H1 (cell line): ENCODE results near the gene TOB1. TPM values are rescaled to one million over a fixed set of nuclear protein-coding genes. Genes with fewer than 3 reads are reported as not detected.

ENCODE experiments used
- CTCF ChIA-PET: fragments of 300-600 bp; sonication (Branson Sonifier 250); formaldehyde crosslinking; loops from one replicate; lab custom pipeline; 2021; ENCODE audit not compliant: partially characterized antibody; lab: Charles Lee
- POLR2A ChIA-PET: fragments of 300-600 bp; sonication (Branson Sonifier 250); formaldehyde crosslinking; loops from one replicate; lab custom pipeline; 2021; ENCODE audit warnings: inconsistent platforms; ENCODE audit not compliant: partially characterized antibody; lab: Charles Lee
- DNase-seq, 2 experiments: peaks; one replicate each; pipeline versions ENCODE4 v3.0.0 to v3.0.0-alpha.2; 2010 to 2022; ENCODE audit warnings: low spot score in 2 of 2, low read depth in 1 of 2, mixed read lengths in 1 of 2
- FAIRE-seq: peaks from 2 replicates; lab custom pipeline; 2011; peaks lifted over from hg19 to GRCh38; lab: Jason Lieb, UNC
- H2AFZ ChIP-seq: 2 replicates; pipeline ENCODE4 v1.8.1; 2012; ENCODE audit warnings: low read length, inconsistent platforms
- H2AK5ac ChIP-seq: 2 replicates; pipeline ENCODE4 v1.6.1; 2013; ENCODE audit warnings: low read depth, low read length
- H2BK120ac ChIP-seq: replicated peaks from 2 replicates; pipeline ENCODE3; 2013; ENCODE audit warnings: low read depth, low read length, inconsistent platforms
- H2BK12ac ChIP-seq: 2 replicates; pipeline ENCODE4 v1.6.1; 2013; ENCODE audit warnings: low read depth, low read length
- H2BK15ac ChIP-seq: 2 replicates; pipeline ENCODE4 v1.6.1; 2013; ENCODE audit warnings: low read length
- H2BK20ac ChIP-seq: 2 replicates; pipeline ENCODE4 v1.6.1; 2013; ENCODE audit warnings: low read length
- H2BK5ac ChIP-seq: 2 replicates; pipeline ENCODE4 v1.6.1; 2013; ENCODE audit warnings: low read depth, low read length
- H3K14ac ChIP-seq: 2 replicates; pipeline ENCODE4 v1.6.1; 2013; ENCODE audit warnings: inconsistent platforms; ENCODE audit not compliant: insufficient read length
- H3K18ac ChIP-seq: 2 replicates; pipeline ENCODE4 v1.6.1; 2013; ENCODE audit warnings: low read length; ENCODE audit errors: extremely low read depth
- H3K23ac ChIP-seq: 2 replicates; pipeline ENCODE4 v1.6.1; 2013; ENCODE audit warnings: inconsistent platforms; ENCODE audit not compliant: insufficient read length
- H3K23me2 ChIP-seq: 2 replicates; pipeline ENCODE4 v1.6.1; 2013; ENCODE audit warnings: low read depth, low read length
- H3K27ac ChIP-seq: 2 replicates; pipeline ENCODE4 v1.6.1; 2011; ENCODE audit warnings: low read depth, low read length, inconsistent platforms
- H3K27me3 ChIP-seq, 4 experiments: replicated peaks in 1 of 4; 1 replicate in 1 of 4; 2 replicates in 3 of 4; pipeline versions ENCODE4 v1.6.1 to v1.8.1; 2011 to 2013; ENCODE audit warnings: low read length in 3 of 4, mild to moderate bottlenecking in 3 of 4, inconsistent platforms in 2 of 4, mixed read lengths in 2 of 4, moderate library complexity in 1 of 4; ENCODE audit not compliant: control insufficient read depth in 3 of 4, insufficient read depth in 3 of 4; ENCODE audit errors: extremely low read depth in 1 of 4
- H3K36me3 ChIP-seq, 4 experiments: 2 replicates each; pipeline versions ENCODE4 v1.6.1 to v1.8.1; 2011 to 2013; ENCODE audit warnings: mild to moderate bottlenecking in 4 of 4, low read length in 3 of 4, moderate library complexity in 2 of 4, control low read depth in 1 of 4, inconsistent platforms in 1 of 4; ENCODE audit not compliant: insufficient read depth in 4 of 4, control insufficient read depth in 2 of 4
- H3K4ac ChIP-seq: replicated peaks from 2 replicates; pipeline ENCODE3; 2013; ENCODE audit warnings: low read length, low read depth, mixed read lengths, inconsistent platforms; ENCODE audit not compliant: insufficient read length
- H3K4me1 ChIP-seq, 4 experiments: replicated peaks in 1 of 4; 1 replicate in 1 of 4; 2 replicates in 3 of 4; pipeline versions ENCODE4 v1.6.1 to v1.8.1; 2011 to 2013; ENCODE audit warnings: low read length in 3 of 4, inconsistent platforms in 2 of 4, mixed read lengths in 1 of 4; ENCODE audit not compliant: insufficient read depth in 4 of 4, control insufficient read depth in 3 of 4
- H3K4me2 ChIP-seq, 2 experiments: 2 replicates each; pipeline versions ENCODE4 v1.6.1 to v1.8.1; 2011 to 2013; ENCODE audit warnings: low read depth in 2 of 2, low read length in 2 of 2, control low read depth in 1 of 2, inconsistent platforms in 1 of 2, mild to moderate bottlenecking in 1 of 2; ENCODE audit not compliant: insufficient read depth in 1 of 2
- H3K4me3 ChIP-seq, 4 experiments: fragments of 200-600, 300-600 bp in 1 of 4; sonication (generic), shearing (Covaris generic), sonication (Bioruptor Twin) in 1 of 4; 2 replicates each; pipeline versions ENCODE4 v1.5.1 to v1.8.1; 2011 to 2016; ENCODE audit warnings: low read length in 4 of 4, low read depth in 3 of 4, control low read depth in 2 of 4, inconsistent platforms in 2 of 4, mild to moderate bottlenecking in 2 of 4, mixed read lengths in 1 of 4, moderate library complexity in 1 of 4; ENCODE audit not compliant: insufficient read depth in 2 of 4; ENCODE audit errors: extremely low read depth in 1 of 4
- H3K56ac ChIP-seq: replicated peaks from 2 replicates; pipeline ENCODE3; 2013; ENCODE audit warnings: low read depth, mild to moderate bottlenecking, mixed read lengths, low read length, inconsistent platforms; ENCODE audit not compliant: insufficient read length
- H3K79me1 ChIP-seq: 2 replicates; pipeline ENCODE4 v1.6.1; 2013; ENCODE audit warnings: low read depth, low read length, control low read depth
- H3K79me2 ChIP-seq, 2 experiments: 2 replicates each; pipeline versions ENCODE4 v1.6.1 to v1.8.1; 2012 to 2013; ENCODE audit warnings: low read length in 2 of 2, mild to moderate bottlenecking in 2 of 2, inconsistent platforms in 1 of 2; ENCODE audit not compliant: insufficient read depth in 2 of 2, control insufficient read depth in 1 of 2
- H3K9ac ChIP-seq, 4 experiments: replicated peaks in 1 of 4; 1 replicate in 1 of 4; 2 replicates in 3 of 4; pipeline versions ENCODE4 v1.6.1 to v1.8.1; 2011 to 2013; ENCODE audit warnings: low read depth in 3 of 4, low read length in 3 of 4, control low read depth in 2 of 4, mild to moderate bottlenecking in 2 of 4, moderate library complexity in 2 of 4, inconsistent platforms in 1 of 4; ENCODE audit errors: extremely low read depth in 1 of 4
- H3K9me3 ChIP-seq, 2 experiments: 2 replicates each; pipeline versions ENCODE4 v1.6.1 to v1.8.1; 2012 to 2013; ENCODE audit warnings: mild to moderate bottlenecking in 2 of 2, moderate library complexity in 2 of 2, control low read depth in 1 of 2, inconsistent platforms in 1 of 2, low read depth in 1 of 2, low read length in 1 of 2, mixed read lengths in 1 of 2; ENCODE audit not compliant: insufficient read depth in 2 of 2
- H4K20me1 ChIP-seq, 2 experiments: replicated peaks in 1 of 2; 2 replicates each; pipeline versions ENCODE3 to v1.8.1; 2011 to 2013; ENCODE audit warnings: inconsistent platforms in 2 of 2, low read length in 2 of 2, mild to moderate bottlenecking in 1 of 2; ENCODE audit not compliant: insufficient read depth in 2 of 2, control insufficient read depth in 1 of 2
- H4K5ac ChIP-seq: 2 replicates; pipeline ENCODE4 v1.6.1; 2013; ENCODE audit warnings: low read length, low read depth, mixed read lengths, inconsistent platforms; ENCODE audit not compliant: insufficient read length
- H4K8ac ChIP-seq: 2 replicates; pipeline ENCODE4 v1.8.0; 2013; ENCODE audit warnings: mild to moderate bottlenecking, moderate library complexity, low read length, inconsistent platforms; ENCODE audit not compliant: insufficient read depth; ENCODE audit errors: extremely low read depth
- H4K91ac ChIP-seq: replicated peaks from 2 replicates; pipeline ENCODE3; 2013; ENCODE audit warnings: low read length, mixed read lengths, inconsistent platforms; ENCODE audit not compliant: insufficient read length
- BACH1 ChIP-seq: IDR thresholded peaks from 2 replicates; pipeline ENCODE4 v1.6.1; 2012; ENCODE audit warnings: low read length, improper control_type of control experiment
- CHD2 ChIP-seq: IDR thresholded peaks from 2 replicates; pipeline ENCODE4 v1.6.1; 2012; ENCODE audit warnings: low read length, improper control_type of control experiment
- CTBP2 ChIP-seq: IDR thresholded peaks from 2 replicates; pipeline ENCODE4 v1.7.0; 2011; ENCODE audit warnings: borderline replicate concordance, mild to moderate bottlenecking, moderate library complexity, mixed read lengths, low read length; ENCODE audit not compliant: insufficient read depth, insufficient read length
- FOSL1 ChIP-seq: IDR thresholded peaks from 2 replicates; pipeline ENCODE4 v1.6.1; 2011; ENCODE audit warnings: mild to moderate bottlenecking, low read depth, low read length, moderate library complexity; ENCODE audit not compliant: insufficient read depth
- JUND ChIP-seq: IDR thresholded peaks from 2 replicates; pipeline ENCODE4 v1.6.1; 2011; ENCODE audit warnings: mild to moderate bottlenecking, improper control_type of control experiment, low read length
- KDM5A ChIP-seq: fragments of 200-600 bp; IDR thresholded peaks from 2 replicates; pipeline ENCODE4 v1.7.1; 2012; ENCODE audit warnings: mild to moderate bottlenecking, low read length, inconsistent platforms, mixed read lengths
- POLR2AphosphoS5 ChIP-seq: IDR thresholded peaks from 2 replicates; pipeline ENCODE4 v1.6.1; 2011; ENCODE audit warnings: low read depth, low read length
- RAD21 ChIP-seq, 2 experiments: IDR thresholded peaks in 1 of 2; conservative IDR thresholded peaks in 1 of 2; 2 replicates each; pipeline ENCODE4 v1.6.1; 2011; ENCODE audit warnings: low read depth in 2 of 2, low read length in 2 of 2, improper control_type of control experiment in 1 of 2, inconsistent platforms in 1 of 2, mild to moderate bottlenecking in 1 of 2, moderate library complexity in 1 of 2
- RNF2 ChIP-seq: fragments of 200-900, 300-1000 bp; sonication (generic); IDR thresholded peaks from 2 replicates; pipeline ENCODE4 v1.7.1; 2016; ENCODE audit warnings: borderline replicate concordance, low read depth, mild to moderate bottlenecking, antibody characterized with exemption, low read length; ENCODE audit not compliant: poor library complexity, severe bottlenecking; ENCODE audit errors: missing control alignments
- SIN3A ChIP-seq, 2 experiments: IDR thresholded peaks in 1 of 2; conservative IDR thresholded peaks in 1 of 2; 2 replicates each; pipeline ENCODE4 v1.6.1; 2011 to 2012; ENCODE audit warnings: low read length in 2 of 2, improper control_type of control experiment in 1 of 2, low read depth in 1 of 2, mild to moderate bottlenecking in 1 of 2
- SIRT6 ChIP-seq: IDR thresholded peaks from one replicate; pipeline ENCODE4 v1.7.1; 2012; ENCODE audit warnings: low read length, inconsistent platforms
- SRF ChIP-seq: IDR thresholded peaks from 2 replicates; pipeline ENCODE4 v1.6.1; 2011; ENCODE audit warnings: mild to moderate bottlenecking, low read depth, low read length, moderate library complexity
- TAF7 ChIP-seq: optimal IDR thresholded peaks from 2 replicates; pipeline ENCODE3; 2011; ENCODE audit warnings: low read depth, mild to moderate bottlenecking, inconsistent platforms, low read length, moderate library complexity, borderline replicate concordance
- WGBS, 2 experiments: shearing (Covaris generic) in 1 of 2; methylation state at CpG; one replicate each; pipeline versions ENCODE4 v1.1.6 to v1.1.7; 2013 to 2015; ENCODE audit warnings: low lambda C conversion rate in 2 of 2, mixed read lengths in 2 of 2, inconsistent platforms in 1 of 2, low coverage in 1 of 2, missing lambda C conversion rate in 1 of 2; ENCODE audit not compliant: insufficient replicate concordance in 2 of 2, insufficient coverage in 1 of 2, insufficient read length in 1 of 2; ENCODE audit errors: extremely low coverage in 1 of 2, missing lambda C conversion rate in 1 of 2; 5-methylcytosine and 5-hydroxymethylcytosine counted together
- polyA plus RNA-seq, 7 experiments: library from polyadenylated mRNA; depleted of rRNA in 3 of 7; stranded (reverse) in 5 of 7; unstranded in 2 of 7; fragments of >200 nt in 5 of 7; fragments of 200-250 nt in 2 of 7; gene quantifications; 1 replicate in 5 of 7; 2 replicates in 1 of 7; 4 replicates in 1 of 7; pipeline versions ENCODE4 v1.2.1 to v1.2.3, GENCODE V29; 2011 to 2013; ENCODE audit warnings: missing spikeins in 2 of 7, mixed read lengths in 2 of 7
- total RNA-seq: library from RNA; stranded (reverse); fragmentation: NEBNext Ultra II Directional; extraction: Animal tissue kit (Norgen Biotek cat#: 25700); gene quantifications from 2 replicates; pipeline ENCODE4 v1.2.1, GENCODE V29; 2021

The TOB1 gene
- total and polyA plus RNA-seq, 2 of the 8 experiments (the other 6 are each of a cell fraction or from before 2014, with no cell fraction given), result 14.4 to 20.8 TPM

GRCh38 chr17:50831471-50831928 lies 34.7 kb downstream of the TOB1 start:
- Histone ChIP-seq H3K56ac (no peak overlapping the region), H2BK15ac (no peak overlapping the region), H3K4me2 (no peak overlapping the region; a peak in 2 of 4 replicates), H3K23ac (no peak overlapping the region), H3K4me3 (no peak overlapping the region), H3K23me2 (no peaks in the 10 kb centered on the region), H3K4ac (peak overlapping the region; percentile 9), H4K20me1 (no peaks in the 10 kb centered on the region), H2BK120ac (no peak overlapping the region), H2BK5ac (no peak overlapping the region), H3K4me1 (peaks cover 7 to 33% (median 24%) of the 10 kb centered on the region in 4 experiments), H3K14ac (no peak overlapping the region), H4K5ac (peak overlapping the region; percentile 13), H4K91ac (peak overlapping the region; percentile 70), H3K79me1 (no peaks in the 10 kb centered on the region), H3K27ac (no peak overlapping the region), H3K9ac (no peak overlapping the region), H3K27me3 (no peaks in the 10 kb centered on the region), H2BK20ac (no peak overlapping the region), H4K8ac (no peak overlapping the region; the same call in 1 of the 2 replicates), H3K9me3 (no peaks in the 10 kb centered on the region), H2AFZ (no peak overlapping the region), H3K18ac (peak overlapping the region; percentile 48), H2AK5ac (no peak overlapping the region), H2BK12ac (no peak overlapping the region), H3K36me3 (no peaks in the 10 kb centered on the region), H3K79me2 (no peaks in the 10 kb centered on the region)
- ChIA-PET CTCF (interaction anchor here (0.7 to 10.5 kb wide), 7 partner anchors 9 to 47 kb away, joined by 3 to 125 read pairs (median 36); no protein-coding TSS in a partner anchor), POLR2A (interaction anchor here (1.3 to 4.3 kb wide), 2 partner anchors 10 to 35 kb away, joined by 3 to 21 read pairs; partner anchors contain the start of gene TOB1)
- FAIRE-seq, result no peak
- WGBS, 2 experiments, result 77% methylated on average over 5 of the region's 11 CpGs; no CpG with 5 or more reads in 1 of the 2 experiments
- no peak for DNase-seq
- TF ChIP-seq CTBP2, result no peak
- TF ChIP-seq TAF7, result no peak
- TF ChIP-seq POLR2AphosphoS5, result no peak
- TF ChIP-seq BACH1, result no peak
- TF ChIP-seq RAD21 (IDR thresholded peaks at IDR 0.05 in 1 of 2, conservative IDR thresholded peaks at IDR 0.05 in 1 of 2; ENCODE audit: low read depth in 2 of 2, low read length in 2 of 2), result no peak
- TF ChIP-seq JUND, result no peak
- no peak for TF ChIP-seq FOSL1
- TF ChIP-seq SIN3A (conservative IDR thresholded peaks at IDR 0.05 in 1 of 2, IDR thresholded peaks at IDR 0.05 in 1 of 2; ENCODE audit: low read depth in 1 of 2, low read length in 2 of 2), result no peak
- no peak for TF ChIP-seq SRF
- no peak for TF ChIP-seq SIRT6
- no peak for TF ChIP-seq KDM5A
- TF ChIP-seq RNF2, result no peak
- no peak for TF ChIP-seq CHD2
